Uterus (tissue), 2 donors: Measurements from ENCODE around the gene LBHD1.

Source experiments
- POLR2A ChIP-seq, 2 donors: fragments of 450-650 bp; IDR thresholded peaks; one replicate each; pipeline ENCODE4 v1.6.1; 2016; ENCODE audit warnings: antibody characterized with exemption in 2 of 2, mild to moderate bottlenecking in 1 of 2, moderate library complexity in 1 of 2
- TF ChIP-seq, protein P1 (sequence below), 4 experiments: fragments of 200-600 bp in 2 of 4; fragments of 450-650 bp in 2 of 4; sonication (generic) in 2 of 4; IDR thresholded peaks; one replicate each; pipeline ENCODE4 v1.5.1; 2016 to 2019; ENCODE audit warnings: antibody characterized with exemption in 4 of 4, mild to moderate bottlenecking in 2 of 4, moderate library complexity in 1 of 4

DNA sequence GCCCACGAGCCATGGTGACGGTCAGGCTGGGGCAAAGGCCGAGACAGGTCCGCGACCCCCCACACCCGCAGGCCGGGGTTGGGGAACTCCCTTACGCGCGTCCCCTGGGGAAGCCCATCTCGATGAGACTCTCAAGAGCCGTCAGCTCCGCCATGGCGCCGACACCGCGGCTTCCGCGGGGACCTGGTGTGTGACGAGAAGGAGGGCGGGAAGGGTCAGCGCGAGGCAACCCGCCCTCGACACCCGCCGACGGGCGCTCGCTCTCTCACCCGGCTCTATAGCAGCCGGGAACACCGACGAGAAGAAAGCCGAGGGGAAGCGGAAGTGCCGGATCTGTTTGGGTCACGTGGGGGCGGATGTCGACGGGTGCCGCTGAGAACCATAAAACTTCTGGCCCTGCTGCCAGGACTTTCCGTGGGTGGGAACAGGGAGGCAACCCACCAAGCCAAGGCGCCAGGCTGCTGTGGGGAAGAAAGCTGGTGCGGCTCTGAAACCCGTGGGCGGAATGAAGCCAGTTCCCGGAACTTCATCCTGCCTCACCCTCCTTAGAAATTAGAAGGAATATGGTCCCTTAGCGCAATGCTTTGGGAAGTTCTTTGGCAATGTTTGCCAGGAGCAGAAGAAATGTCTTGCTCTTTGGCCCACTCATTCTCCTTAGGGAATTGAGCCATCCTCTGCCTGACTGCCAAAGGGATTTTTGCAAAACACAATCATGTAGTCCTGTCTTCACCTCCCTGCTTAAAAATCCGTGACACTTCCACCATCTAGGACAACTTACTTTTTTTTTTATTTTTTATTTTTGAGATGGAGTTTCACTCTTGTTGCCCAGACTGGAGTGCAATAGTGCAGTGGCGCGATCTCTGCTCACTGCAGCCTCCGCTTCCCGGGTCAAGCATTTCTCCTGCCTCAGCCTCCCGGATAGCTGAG, 7.0 kb upstream of the LBHD1 start, which contains the start of gene UBXN1:
- TF ChIP-seq, protein P1, sequence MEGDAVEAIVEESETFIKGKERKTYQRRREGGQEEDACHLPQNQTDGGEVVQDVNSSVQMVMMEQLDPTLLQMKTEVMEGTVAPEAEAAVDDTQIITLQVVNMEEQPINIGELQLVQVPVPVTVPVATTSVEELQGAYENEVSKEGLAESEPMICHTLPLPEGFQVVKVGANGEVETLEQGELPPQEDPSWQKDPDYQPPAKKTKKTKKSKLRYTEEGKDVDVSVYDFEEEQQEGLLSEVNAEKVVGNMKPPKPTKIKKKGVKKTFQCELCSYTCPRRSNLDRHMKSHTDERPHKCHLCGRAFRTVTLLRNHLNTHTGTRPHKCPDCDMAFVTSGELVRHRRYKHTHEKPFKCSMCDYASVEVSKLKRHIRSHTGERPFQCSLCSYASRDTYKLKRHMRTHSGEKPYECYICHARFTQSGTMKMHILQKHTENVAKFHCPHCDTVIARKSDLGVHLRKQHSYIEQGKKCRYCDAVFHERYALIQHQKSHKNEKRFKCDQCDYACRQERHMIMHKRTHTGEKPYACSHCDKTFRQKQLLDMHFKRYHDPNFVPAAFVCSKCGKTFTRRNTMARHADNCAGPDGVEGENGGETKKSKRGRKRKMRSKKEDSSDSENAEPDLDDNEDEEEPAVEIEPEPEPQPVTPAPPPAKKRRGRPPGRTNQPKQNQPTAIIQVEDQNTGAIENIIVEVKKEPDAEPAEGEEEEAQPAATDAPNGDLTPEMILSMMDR (IDR thresholded peaks at IDR 0.05) = no peak
- TF ChIP-seq POLR2A (IDR thresholded peaks at IDR 0.05) = peak; percentile 51 to 53
